Colonic mucosa (tissue), 4 donors: Measurements from ENCODE around the gene PCGF2. TPM values are rescaled to one million over a fixed set of nuclear protein-coding genes. Genes with fewer than 3 reads are reported as not detected.

Experiments
- DNase-seq: peaks from one replicate; pipeline ENCODE4 v3.0.0-alpha.2; 2020
- H3K27ac ChIP-seq: fragments of 200-600 bp; one replicate; pipeline ENCODE4 v1.8.0; 2021
- H3K27me3 ChIP-seq: fragments of 200-600 bp; one replicate; pipeline ENCODE4 v1.8.0; 2021
- H3K36me3 ChIP-seq: fragments of 200-600 bp; one replicate; pipeline ENCODE4 v1.8.0; 2021
- H3K4me1 ChIP-seq: fragments of 200-600 bp; one replicate; pipeline ENCODE4 v1.8.0; 2021; ENCODE audit warnings: mild to moderate bottlenecking
- H3K4me3 ChIP-seq: fragments of 200-600 bp; one replicate; pipeline ENCODE4 v1.8.0; 2021
- H3K9ac ChIP-seq, 2 donors: one replicate each; pipeline ENCODE4 v1.7.0; 2013; ENCODE audit warnings: control low read depth in 2 of 2, low read depth in 2 of 2, low read length in 2 of 2
- H3K9me3 ChIP-seq: fragments of 200-600 bp; one replicate; pipeline ENCODE4 v1.8.0; 2021
- intact Hi-C: fragments of 100-400 bp; cut with DNase I; formaldehyde crosslinking; loops from one replicate; pipeline ENCODE4 v1.14.1; 2022
- total RNA-seq, 2 donors: library from RNA; stranded (reverse); fragmentation: NEBNext Ultra II Directional in 1 of 2; extraction: Animal tissue kit (Norgen Biotek cat#: 25700) in 1 of 2; gene quantifications; one replicate each; pipeline ENCODE4 v1.2.1, GENCODE V29; 2021
- TF ChIP-seq, protein P1 (sequence below): fragments of 200-600 bp; IDR thresholded peaks from one replicate; pipeline ENCODE4 v1.8.0; 2022; ENCODE audit warnings: antibody characterized with exemption, mild to moderate bottlenecking
- donor health status: healthy.
- donor health status: DM: no; HTN: no; CAD: no.
- donor health status: DM: no; HTN: no; CAD: no.

The PCGF2 gene
- total RNA-seq, 2 donors from 2014 or later = 27.2 to 45.5 TPM

DNA sequence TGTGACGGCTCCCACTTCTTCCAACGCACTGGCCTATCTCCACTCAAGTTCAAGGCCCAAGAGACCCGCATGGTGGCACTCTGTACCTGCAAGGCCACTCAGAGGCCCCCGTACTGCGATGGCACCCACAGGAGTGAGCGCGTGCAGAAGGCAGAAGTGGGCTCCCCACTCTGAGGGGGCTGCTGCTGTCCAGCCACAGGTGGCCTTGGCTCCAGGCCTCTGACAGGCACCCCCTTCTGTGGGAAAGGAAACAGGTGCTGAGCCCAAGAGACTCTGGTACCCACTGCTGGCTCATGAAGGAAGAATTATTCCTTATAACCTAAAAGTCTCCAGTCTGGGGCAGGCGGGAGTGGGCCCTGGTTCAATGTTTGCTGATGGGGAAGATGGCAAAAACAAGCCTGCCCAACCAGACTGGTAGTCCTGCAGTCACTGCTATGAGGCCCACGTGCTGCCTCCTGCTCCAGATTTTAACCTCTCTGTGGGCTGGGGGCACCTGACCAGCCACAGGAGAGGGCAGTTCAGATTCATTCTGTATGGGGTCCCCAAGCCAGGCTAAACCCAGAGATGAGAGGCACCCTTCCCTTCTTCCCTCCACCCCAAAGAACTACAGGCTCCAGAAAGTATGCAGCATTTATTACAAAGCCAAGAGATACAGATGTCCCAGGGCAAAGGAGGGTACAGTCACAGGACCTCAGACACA is 14.7 kb downstream of the PCGF2 start:
- Histone ChIP-seq H3K9me3 (no peaks in the 10 kb centered on the region), H3K27ac (peak overlapping the region; percentile 57), H3K36me3 (no peaks in the 10 kb centered on the region), H3K4me1 (peaks cover 25% of the 10 kb centered on the region), H3K4me3 (no peak overlapping the region), H3K27me3 (no peaks in the 10 kb centered on the region), H3K9ac (peak overlapping the region in 1 of 2 donors; percentile 99)
- TF ChIP-seq, protein P1, sequence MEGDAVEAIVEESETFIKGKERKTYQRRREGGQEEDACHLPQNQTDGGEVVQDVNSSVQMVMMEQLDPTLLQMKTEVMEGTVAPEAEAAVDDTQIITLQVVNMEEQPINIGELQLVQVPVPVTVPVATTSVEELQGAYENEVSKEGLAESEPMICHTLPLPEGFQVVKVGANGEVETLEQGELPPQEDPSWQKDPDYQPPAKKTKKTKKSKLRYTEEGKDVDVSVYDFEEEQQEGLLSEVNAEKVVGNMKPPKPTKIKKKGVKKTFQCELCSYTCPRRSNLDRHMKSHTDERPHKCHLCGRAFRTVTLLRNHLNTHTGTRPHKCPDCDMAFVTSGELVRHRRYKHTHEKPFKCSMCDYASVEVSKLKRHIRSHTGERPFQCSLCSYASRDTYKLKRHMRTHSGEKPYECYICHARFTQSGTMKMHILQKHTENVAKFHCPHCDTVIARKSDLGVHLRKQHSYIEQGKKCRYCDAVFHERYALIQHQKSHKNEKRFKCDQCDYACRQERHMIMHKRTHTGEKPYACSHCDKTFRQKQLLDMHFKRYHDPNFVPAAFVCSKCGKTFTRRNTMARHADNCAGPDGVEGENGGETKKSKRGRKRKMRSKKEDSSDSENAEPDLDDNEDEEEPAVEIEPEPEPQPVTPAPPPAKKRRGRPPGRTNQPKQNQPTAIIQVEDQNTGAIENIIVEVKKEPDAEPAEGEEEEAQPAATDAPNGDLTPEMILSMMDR = no peak
- intact Hi-C loops = no loop called here
- no peak for DNase-seq

DNA sequence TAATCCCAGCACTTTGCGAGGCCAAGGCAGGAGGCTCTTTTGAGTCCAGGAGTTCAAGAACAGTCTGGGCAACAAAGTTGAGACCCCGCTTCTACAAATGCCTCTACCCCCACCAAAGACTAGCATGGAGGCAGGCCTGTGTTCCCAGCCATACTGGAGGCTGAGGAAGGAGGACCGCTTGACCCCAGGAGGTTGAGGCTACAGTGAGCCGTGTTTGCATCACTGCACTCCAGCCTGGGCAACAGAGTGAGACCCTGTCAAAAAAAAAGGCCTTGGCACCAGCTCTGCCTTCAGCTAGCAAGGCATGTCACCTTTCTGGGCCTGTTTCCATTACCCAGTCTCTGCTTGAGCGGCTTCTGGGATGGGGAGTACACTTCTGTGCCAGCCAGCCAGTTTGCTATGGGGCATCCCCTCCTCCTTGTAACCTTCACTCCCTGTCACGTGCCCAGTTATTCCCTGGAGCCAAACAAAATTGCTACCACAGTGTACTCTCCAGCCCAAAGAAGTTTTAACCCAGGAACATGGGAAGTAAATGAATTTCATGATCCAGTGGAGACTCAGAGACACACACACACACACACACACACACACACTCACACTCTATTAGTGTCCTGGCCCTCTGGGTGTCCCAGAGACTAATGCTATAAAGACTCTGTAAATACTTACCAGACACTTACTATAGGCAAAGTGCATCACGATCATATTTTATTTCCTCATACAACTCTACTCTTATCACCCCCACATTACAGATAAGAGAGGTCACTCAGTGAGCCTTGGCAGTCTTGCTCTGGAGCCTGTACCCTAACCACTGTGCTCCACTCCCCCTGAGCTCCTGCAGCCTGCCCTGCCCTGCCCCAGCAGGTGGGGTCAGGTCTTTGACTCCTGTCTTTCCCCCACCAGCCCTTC is 15.5 kb downstream of the PCGF2 start:
- peak overlapping the region; percentile 92 for H3K27ac ChIP-seq
- peak; percentile 72 for DNase-seq
- no peaks in the 10 kb centered on the region for H3K27me3 ChIP-seq
- no peaks in the 10 kb centered on the region for H3K9me3 ChIP-seq
- H3K4me3 ChIP-seq = peak overlapping the region; percentile 71
- H3K4me1 ChIP-seq = peaks cover 25% of the 10 kb centered on the region
- intact Hi-C loops = no loop called here
- H3K9ac ChIP-seq = peak overlapping the region in 1 of 2 donors; percentile 99
- no peaks in the 10 kb centered on the region for H3K36me3 ChIP-seq
- TF ChIP-seq, protein P1 = no peak

DNA sequence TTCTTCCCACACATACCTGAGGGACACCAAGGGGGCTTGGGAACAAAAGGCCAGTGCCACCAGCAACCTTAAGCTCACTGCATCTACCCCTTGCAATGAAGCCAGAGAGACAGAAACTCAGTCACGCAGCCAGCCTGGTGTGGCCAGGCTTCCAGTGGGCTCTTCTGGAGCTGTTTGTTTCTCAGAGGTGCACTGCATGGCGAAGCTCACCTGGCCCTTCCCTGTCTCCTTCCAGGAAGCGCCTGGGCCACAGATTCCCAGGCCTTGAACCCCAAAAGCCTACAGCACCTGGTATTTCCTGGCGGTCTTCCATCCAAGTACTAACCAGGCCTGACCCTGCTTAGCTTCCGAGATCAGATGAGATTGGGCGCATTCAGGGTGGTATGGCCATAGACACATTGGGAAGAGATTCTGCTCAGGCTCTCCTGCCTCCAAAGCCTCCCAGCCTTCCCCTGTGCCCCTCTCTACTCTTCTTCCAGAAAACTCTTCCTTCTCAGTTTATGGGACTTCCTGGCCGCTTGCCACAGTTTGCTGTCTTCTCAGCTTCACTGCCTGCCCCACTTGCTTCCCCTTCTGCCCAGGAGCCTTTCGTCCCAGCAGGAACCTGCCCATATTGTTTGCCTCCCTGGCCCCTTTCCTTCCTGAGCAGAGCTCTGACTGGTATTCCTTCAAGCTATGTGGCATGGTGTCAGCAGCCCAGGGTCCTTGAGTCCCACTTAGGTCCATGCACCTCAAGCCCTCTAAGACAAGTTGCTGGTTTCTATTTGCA is 16.4 kb downstream of the PCGF2 start:
- Histone ChIP-seq H3K9me3 (no peaks in the 10 kb centered on the region), H3K27ac (peak overlapping the region; percentile 92), H3K4me3 (peak overlapping the region; percentile 71), H3K27me3 (no peaks in the 10 kb centered on the region), H3K9ac (peak overlapping the region; percentile 25 to 99), H3K36me3 (no peaks in the 10 kb centered on the region), H3K4me1 (peaks cover 25% of the 10 kb centered on the region)
- peak; percentile 77 for DNase-seq
- intact Hi-C loops = no loop called here
- TF ChIP-seq, protein P1 = no peak

DNA sequence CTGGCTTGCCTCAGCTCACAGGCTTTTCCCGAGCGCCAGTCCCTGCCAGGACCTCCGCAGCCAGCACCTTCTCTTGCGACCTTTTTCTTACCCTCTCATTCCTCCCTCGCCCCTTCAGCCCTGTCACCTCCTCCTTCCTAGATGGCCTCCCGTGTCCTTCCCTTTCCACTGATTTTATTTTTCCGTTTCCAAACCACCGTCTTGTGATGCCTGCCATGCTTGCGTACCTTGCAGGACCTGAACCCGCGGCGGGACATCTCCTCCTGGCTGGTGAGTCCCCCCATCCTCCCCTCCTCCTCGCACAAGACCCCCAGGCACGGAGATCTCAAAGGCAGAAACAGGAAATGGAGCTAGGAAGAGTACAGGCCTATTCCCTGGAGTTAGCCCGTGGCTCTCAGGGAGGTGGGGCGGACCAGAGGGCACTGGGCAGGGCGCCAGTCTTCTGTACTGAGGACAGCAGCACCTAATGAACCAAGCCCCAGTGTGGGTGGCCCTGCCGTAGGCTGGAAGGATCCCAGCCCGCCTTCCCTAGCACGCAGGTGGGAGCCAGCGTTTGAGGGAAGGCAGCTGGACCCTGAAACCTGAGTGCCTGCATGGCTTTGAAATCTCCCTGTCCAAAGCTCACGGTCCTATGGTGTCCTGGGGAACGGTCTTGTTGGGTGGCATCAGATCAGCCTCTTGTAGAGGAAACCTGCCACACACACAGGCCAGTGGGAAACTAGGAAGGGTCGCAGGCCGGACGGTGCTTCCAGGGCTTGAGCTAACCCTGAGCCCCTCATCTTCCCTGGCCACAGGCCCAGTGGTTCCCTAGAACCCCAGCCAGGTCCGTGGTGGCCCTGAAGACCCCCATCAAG is 17.4 kb downstream of the PCGF2 start:
- Histone ChIP-seq H3K27ac (peak overlapping the region; percentile 92), H3K9ac (peak overlapping the region; percentile 82 to 99), H3K4me3 (peak overlapping the region; percentile 71), H3K36me3 (no peaks in the 10 kb centered on the region), H3K27me3 (no peaks in the 10 kb centered on the region), H3K4me1 (peaks cover 25% of the 10 kb centered on the region), H3K9me3 (no peaks in the 10 kb centered on the region)
- TF ChIP-seq, protein P1 = no peak
- intact Hi-C loops = no loop called here
- peak; percentile 95 for DNase-seq
